GM12878 (cell line): ENCODE measurements around the gene NKIRAS1. TPM values are rescaled to one million over a fixed set of nuclear protein-coding genes. Genes with fewer than 3 reads are reported as not detected.
A peak's percentile ranks its signal among the peaks of the same experiment; 100 is the strongest.

Source experiments
- BCL11A ChIP-seq: IDR thresholded peaks from 2 replicates; pipeline ENCODE4 v1.6.1; 2011; ENCODE audit warnings: low read depth, low read length
- DPF2 ChIP-seq: fragments of 450-650 bp; IDR thresholded peaks from 2 replicates; pipeline ENCODE4 v1.6.1; 2017; ENCODE audit warnings: mild to moderate bottlenecking
- ETV6 ChIP-seq, 2 experiments: fragments of 450-650 bp in 1 of 2; IDR thresholded peaks in 1 of 2; conservative IDR thresholded peaks in 1 of 2; 2 replicates each; pipeline ENCODE4 v1.6.1; 2014; ENCODE audit warnings: antibody characterized with exemption in 1 of 2, borderline replicate concordance in 1 of 2, low read depth in 1 of 2, mild to moderate bottlenecking in 1 of 2, moderate library complexity in 1 of 2
- GATAD2B ChIP-seq: fragments of 450-650 bp; conservative IDR thresholded peaks from 2 replicates; pipeline ENCODE4 v1.6.1; 2017; ENCODE audit warnings: low read depth, mild to moderate bottlenecking, moderate library complexity
- PAX8 ChIP-seq: fragments of 450-650 bp; IDR thresholded peaks from 2 replicates; pipeline ENCODE4 v1.6.1; 2017; ENCODE audit warnings: mild to moderate bottlenecking, moderate library complexity
- ZZZ3 ChIP-seq: IDR thresholded peaks from 2 replicates; pipeline ENCODE4 v1.6.1; 2011; ENCODE audit warnings: low read depth; ENCODE audit not compliant: control insufficient read depth, insufficient read length
- polyA plus RNA-seq, 11 experiments: library from polyadenylated mRNA; depleted of rRNA in 4 of 11; unstranded in 6 of 11; stranded (reverse) in 5 of 11; fragments of >200 nt; fragmentation: Nextera tagmentation in 4 of 11; fragmentation: Illumina TruSeq in 1 of 11; extraction: Ambion mirVana in 4 of 11; extraction: Trizol in 1 of 11; gene quantifications; 1 replicate in 1 of 11; 2 replicates in 10 of 11; pipeline versions ENCODE4 v1.2.1 to v1.2.3, GENCODE V29; 2011 to 2016; ENCODE audit warnings: inconsistent platforms in 2 of 11, missing spikeins in 2 of 11, low read depth in 1 of 11
- total RNA-seq, 4 experiments: library from RNA; depleted of rRNA in 3 of 4; stranded (reverse); fragments of >200 nt in 3 of 4; fragmentation: Illumina TruSeq in 1 of 4; extraction: Trizol in 1 of 4; gene quantifications; 2 replicates each; pipeline versions ENCODE4 v1.2.1 to v1.2.3, GENCODE V29; 2013 to 2021
- TF ChIP-seq, protein P1 (sequence below): fragments of 450-650 bp; IDR thresholded peaks from 2 replicates; pipeline ENCODE4 v1.6.1; 2017; ENCODE audit warnings: mild to moderate bottlenecking, moderate library complexity
- TF ChIP-seq, protein P2 (sequence below): fragments of 450-650 bp; formaldehyde crosslinking; IDR thresholded peaks from 2 replicates; pipeline ENCODE4 v1.4.0; 2020; ENCODE audit warnings: mild to moderate bottlenecking, moderate library complexity
- TF ChIP-seq, protein P3 (sequence below), 3 experiments: IDR thresholded peaks in 2 of 3; conservative IDR thresholded peaks in 1 of 3; 2 replicates each; pipeline ENCODE4 v1.5.1; 2011; ENCODE audit warnings: low read depth in 3 of 3, low read length in 3 of 3, mild to moderate bottlenecking in 3 of 3, control low read depth in 2 of 3, moderate library complexity in 2 of 3, inconsistent platforms in 1 of 3, mixed read lengths in 1 of 3; ENCODE audit not compliant: control insufficient read depth in 2 of 3, insufficient read depth in 1 of 3; ENCODE audit errors: extremely low read depth in 1 of 3
- TF ChIP-seq, protein P4 (sequence below): fragments of 450-650 bp; IDR thresholded peaks from 2 replicates; pipeline ENCODE4 v1.6.1; 2014; ENCODE audit warnings: mild to moderate bottlenecking
- TF ChIP-seq, protein P5 (sequence below): IDR thresholded peaks from 2 replicates; pipeline ENCODE4 v1.6.1; 2011; ENCODE audit warnings: mild to moderate bottlenecking, low read depth, low read length, moderate library complexity; ENCODE audit not compliant: insufficient replicate concordance

The NKIRAS1 gene
- total and polyA plus RNA-seq, 10 of the 15 experiments (the other 5 are each of a cell fraction or from before 2014, with no cell fraction given): 7.1 to 17.9 (median 10.9) TPM

DNA sequence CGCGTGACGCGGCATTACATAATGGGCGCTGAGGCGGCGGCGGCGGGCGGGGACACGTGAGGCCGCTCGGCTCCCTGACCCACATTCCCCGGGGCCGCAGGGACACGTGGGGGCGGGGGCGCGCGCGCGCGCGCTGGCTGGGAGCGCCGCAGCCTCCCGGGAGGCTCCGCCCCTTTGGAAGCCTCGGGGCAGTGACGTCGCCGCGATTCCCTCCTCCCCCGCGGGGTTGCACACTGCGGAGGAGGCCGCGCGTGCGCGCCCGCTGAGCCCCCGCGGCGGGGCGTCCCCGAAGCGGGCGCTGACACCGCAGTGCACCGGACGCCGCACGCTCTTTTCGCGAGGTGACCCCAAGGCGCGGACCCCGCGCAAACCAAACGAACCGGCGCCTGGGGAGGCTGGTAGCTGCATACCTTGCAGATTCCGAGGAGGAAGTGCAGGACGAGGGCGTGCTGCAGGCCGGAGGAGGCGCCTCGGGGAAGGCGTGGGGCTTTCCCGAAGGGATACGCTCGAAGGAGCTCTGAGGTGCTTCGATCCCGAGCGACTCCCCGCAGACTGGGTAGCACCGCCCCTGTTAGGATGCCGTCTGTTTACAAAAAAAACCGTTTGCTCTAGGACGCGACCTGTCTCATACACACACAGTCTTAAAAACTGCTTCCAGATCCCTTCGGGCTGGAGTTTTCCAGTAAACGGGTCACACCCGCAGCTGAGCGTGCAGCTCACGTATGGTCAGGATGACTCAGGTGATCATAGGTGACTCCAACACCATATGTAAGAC, 29.3 kb upstream of the NKIRAS1 start (continued):
- TF ChIP-seq, protein P1, sequence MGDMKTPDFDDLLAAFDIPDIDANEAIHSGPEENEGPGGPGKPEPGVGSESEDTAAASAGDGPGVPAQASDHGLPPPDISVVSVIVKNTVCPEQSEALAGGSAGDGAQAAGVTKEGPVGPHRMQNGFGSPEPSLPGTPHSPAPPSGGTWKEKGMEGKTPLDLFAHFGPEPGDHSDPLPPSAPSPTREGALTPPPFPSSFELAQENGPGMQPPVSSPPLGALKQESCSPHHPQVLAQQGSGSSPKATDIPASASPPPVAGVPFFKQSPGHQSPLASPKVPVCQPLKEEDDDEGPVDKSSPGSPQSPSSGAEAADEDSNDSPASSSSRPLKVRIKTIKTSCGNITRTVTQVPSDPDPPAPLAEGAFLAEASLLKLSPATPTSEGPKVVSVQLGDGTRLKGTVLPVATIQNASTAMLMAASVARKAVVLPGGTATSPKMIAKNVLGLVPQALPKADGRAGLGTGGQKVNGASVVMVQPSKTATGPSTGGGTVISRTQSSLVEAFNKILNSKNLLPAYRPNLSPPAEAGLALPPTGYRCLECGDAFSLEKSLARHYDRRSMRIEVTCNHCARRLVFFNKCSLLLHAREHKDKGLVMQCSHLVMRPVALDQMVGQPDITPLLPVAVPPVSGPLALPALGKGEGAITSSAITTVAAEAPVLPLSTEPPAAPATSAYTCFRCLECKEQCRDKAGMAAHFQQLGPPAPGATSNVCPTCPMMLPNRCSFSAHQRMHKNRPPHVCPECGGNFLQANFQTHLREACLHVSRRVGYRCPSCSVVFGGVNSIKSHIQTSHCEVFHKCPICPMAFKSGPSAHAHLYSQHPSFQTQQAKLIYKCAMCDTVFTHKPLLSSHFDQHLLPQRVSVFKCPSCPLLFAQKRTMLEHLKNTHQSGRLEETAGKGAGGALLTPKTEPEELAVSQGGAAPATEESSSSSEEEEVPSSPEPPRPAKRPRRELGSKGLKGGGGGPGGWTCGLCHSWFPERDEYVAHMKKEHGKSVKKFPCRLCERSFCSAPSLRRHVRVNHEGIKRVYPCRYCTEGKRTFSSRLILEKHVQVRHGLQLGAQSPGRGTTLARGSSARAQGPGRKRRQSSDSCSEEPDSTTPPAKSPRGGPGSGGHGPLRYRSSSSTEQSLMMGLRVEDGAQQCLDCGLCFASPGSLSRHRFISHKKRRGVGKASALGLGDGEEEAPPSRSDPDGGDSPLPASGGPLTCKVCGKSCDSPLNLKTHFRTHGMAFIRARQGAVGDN: no peak; the same call in 1 of the 2 replicates
- TF ChIP-seq, protein P2, sequence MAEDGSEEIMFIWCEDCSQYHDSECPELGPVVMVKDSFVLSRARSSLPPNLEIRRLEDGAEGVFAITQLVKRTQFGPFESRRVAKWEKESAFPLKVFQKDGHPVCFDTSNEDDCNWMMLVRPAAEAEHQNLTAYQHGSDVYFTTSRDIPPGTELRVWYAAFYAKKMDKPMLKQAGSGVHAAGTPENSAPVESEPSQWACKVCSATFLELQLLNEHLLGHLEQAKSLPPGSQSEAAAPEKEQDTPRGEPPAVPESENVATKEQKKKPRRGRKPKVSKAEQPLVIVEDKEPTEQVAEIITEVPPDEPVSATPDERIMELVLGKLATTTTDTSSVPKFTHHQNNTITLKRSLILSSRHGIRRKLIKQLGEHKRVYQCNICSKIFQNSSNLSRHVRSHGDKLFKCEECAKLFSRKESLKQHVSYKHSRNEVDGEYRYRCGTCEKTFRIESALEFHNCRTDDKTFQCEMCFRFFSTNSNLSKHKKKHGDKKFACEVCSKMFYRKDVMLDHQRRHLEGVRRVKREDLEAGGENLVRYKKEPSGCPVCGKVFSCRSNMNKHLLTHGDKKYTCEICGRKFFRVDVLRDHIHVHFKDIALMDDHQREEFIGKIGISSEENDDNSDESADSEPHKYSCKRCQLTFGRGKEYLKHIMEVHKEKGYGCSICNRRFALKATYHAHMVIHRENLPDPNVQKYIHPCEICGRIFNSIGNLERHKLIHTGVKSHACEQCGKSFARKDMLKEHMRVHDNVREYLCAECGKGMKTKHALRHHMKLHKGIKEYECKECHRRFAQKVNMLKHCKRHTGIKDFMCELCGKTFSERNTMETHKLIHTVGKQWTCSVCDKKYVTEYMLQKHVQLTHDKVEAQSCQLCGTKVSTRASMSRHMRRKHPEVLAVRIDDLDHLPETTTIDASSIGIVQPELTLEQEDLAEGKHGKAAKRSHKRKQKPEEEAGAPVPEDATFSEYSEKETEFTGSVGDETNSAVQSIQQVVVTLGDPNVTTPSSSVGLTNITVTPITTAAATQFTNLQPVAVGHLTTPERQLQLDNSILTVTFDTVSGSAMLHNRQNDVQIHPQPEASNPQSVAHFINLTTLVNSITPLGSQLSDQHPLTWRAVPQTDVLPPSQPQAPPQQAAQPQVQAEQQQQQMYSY: no peak
- TF ChIP-seq ZZZ3 (no peak), PAX8 (no peak), BCL11A (no peak), DPF2 (peak; percentile 98), GATAD2B (peak; percentile 96), ETV6 (conservative IDR thresholded peaks at IDR 0.05 in 1 of 2, IDR thresholded peaks at IDR 0.05 in 1 of 2; ENCODE audit: borderline replicate concordance in 1 of 2, low read depth in 1 of 2) (no peak; a peak in 1 of 4 replicates)
- TF ChIP-seq, protein P3, sequence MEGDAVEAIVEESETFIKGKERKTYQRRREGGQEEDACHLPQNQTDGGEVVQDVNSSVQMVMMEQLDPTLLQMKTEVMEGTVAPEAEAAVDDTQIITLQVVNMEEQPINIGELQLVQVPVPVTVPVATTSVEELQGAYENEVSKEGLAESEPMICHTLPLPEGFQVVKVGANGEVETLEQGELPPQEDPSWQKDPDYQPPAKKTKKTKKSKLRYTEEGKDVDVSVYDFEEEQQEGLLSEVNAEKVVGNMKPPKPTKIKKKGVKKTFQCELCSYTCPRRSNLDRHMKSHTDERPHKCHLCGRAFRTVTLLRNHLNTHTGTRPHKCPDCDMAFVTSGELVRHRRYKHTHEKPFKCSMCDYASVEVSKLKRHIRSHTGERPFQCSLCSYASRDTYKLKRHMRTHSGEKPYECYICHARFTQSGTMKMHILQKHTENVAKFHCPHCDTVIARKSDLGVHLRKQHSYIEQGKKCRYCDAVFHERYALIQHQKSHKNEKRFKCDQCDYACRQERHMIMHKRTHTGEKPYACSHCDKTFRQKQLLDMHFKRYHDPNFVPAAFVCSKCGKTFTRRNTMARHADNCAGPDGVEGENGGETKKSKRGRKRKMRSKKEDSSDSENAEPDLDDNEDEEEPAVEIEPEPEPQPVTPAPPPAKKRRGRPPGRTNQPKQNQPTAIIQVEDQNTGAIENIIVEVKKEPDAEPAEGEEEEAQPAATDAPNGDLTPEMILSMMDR (IDR thresholded peaks at IDR 0.05 in 2 of 3, conservative IDR thresholded peaks at IDR 0.05 in 1 of 3; ENCODE audit: control insufficient read depth in 2 of 3, extremely low read depth in 1 of 3, insufficient read depth in 1 of 3, low read depth in 3 of 3, low read length in 3 of 3): no peak
- TF ChIP-seq, protein P4, sequence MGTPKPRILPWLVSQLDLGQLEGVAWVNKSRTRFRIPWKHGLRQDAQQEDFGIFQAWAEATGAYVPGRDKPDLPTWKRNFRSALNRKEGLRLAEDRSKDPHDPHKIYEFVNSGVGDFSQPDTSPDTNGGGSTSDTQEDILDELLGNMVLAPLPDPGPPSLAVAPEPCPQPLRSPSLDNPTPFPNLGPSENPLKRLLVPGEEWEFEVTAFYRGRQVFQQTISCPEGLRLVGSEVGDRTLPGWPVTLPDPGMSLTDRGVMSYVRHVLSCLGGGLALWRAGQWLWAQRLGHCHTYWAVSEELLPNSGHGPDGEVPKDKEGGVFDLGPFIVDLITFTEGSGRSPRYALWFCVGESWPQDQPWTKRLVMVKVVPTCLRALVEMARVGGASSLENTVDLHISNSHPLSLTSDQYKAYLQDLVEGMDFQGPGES: peak; percentile 44; the same call in 1 of the 2 replicates
- TF ChIP-seq, protein P5, sequence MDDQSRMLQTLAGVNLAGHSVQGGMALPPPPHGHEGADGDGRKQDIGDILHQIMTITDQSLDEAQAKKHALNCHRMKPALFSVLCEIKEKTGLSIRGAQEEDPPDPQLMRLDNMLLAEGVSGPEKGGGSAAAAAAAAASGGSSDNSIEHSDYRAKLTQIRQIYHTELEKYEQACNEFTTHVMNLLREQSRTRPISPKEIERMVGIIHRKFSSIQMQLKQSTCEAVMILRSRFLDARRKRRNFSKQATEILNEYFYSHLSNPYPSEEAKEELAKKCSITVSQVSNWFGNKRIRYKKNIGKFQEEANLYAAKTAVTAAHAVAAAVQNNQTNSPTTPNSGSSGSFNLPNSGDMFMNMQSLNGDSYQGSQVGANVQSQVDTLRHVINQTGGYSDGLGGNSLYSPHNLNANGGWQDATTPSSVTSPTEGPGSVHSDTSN: no peak
